Panc1 (cell line): ENCODE measurements around the gene DLG5. TPM values are rescaled to one million over a fixed set of nuclear protein-coding genes. Genes with fewer than 3 reads are reported as not detected.

Experiments
- ATAC-seq: fragments of 200-7000 bp; cut with Tn5 transposase; 2 replicates; pipeline ENCODE4 v1.9.1; 2020; ENCODE audit warnings: mild to moderate bottlenecking, moderate library complexity
- BruUV-seq: library from RNA; stranded (reverse); fragments of 400-500 nt; replicated peaks from 2 replicates; lab custom pipeline; 2021; lab: Mats Ljungman, UMichigan
- CTCF ChIA-PET: fragments of 300-600 bp; sonication (Branson Sonifier 250); formaldehyde crosslinking; loops from one replicate; lab custom pipeline; 2022; ENCODE audit warnings: antibody characterized with exemption; lab: Charles Lee
- POLR2A ChIA-PET: fragments of 300-600 bp; sonication (Branson Sonifier 250); formaldehyde crosslinking; loops from one replicate; lab custom pipeline; 2022; ENCODE audit warnings: antibody characterized with exemption; lab: Charles Lee
- DNase-seq: peaks from one replicate; pipeline ENCODE4 v3.0.0-alpha.2; 2010; ENCODE audit warnings: low read depth, low spot score
- H3K27ac ChIP-seq: 2 replicates; pipeline ENCODE4 v1.5.1; 2011; ENCODE audit warnings: mild to moderate bottlenecking, low read length, inconsistent platforms
- H3K27me3 ChIP-seq: fragments of 200-500 bp; sonication (Bioruptor generic); 2 replicates; pipeline ENCODE4 v1.6.0; 2014; ENCODE audit warnings: low read length, inconsistent platforms; ENCODE audit not compliant: control insufficient read depth, insufficient read depth
- H3K36me3 ChIP-seq: fragments of 200-500 bp; sonication (Bioruptor generic); 2 replicates; pipeline ENCODE4 v1.5.1; 2014; ENCODE audit warnings: inconsistent platforms, mild to moderate bottlenecking, low read length, moderate library complexity; ENCODE audit not compliant: control insufficient read depth, insufficient read depth
- H3K4me1 ChIP-seq: 2 replicates; pipeline ENCODE4 v1.5.1; 2011; ENCODE audit warnings: inconsistent platforms, mild to moderate bottlenecking, low read length, moderate library complexity; ENCODE audit not compliant: control insufficient read depth, insufficient read depth
- H3K4me3 ChIP-seq, 2 experiments: 2 replicates each; pipeline ENCODE4 v1.5.1; 2011 to 2012; ENCODE audit warnings: low read depth in 2 of 2, low read length in 2 of 2, mild to moderate bottlenecking in 2 of 2, inconsistent platforms in 1 of 2, moderate library complexity in 1 of 2
- H3K9me3 ChIP-seq: fragments of 200-500 bp; sonication (Bioruptor generic); 2 replicates; pipeline ENCODE4 v1.5.1; 2014; ENCODE audit warnings: low read depth, mild to moderate bottlenecking, inconsistent platforms, low read length, moderate library complexity; ENCODE audit not compliant: control insufficient read depth, insufficient read depth
- CTCF ChIP-seq: fragments of 450-650 bp; IDR thresholded peaks from 2 replicates; pipeline ENCODE4 v1.5.1; 2017; ENCODE audit warnings: mild to moderate bottlenecking
- POLR2AphosphoS5 ChIP-seq: IDR thresholded peaks from 2 replicates; pipeline ENCODE4 v1.6.1; 2012; ENCODE audit warnings: mild to moderate bottlenecking, low read depth, low read length, moderate library complexity
- REST ChIP-seq, 2 experiments: IDR thresholded peaks; 2 replicates each; pipeline ENCODE4 v1.6.1; 2011 to 2012; ENCODE audit warnings: low read depth in 2 of 2, control low read depth in 1 of 2, low read length in 1 of 2, mild to moderate bottlenecking in 1 of 2, moderate library complexity in 1 of 2; ENCODE audit not compliant: insufficient read depth in 1 of 2
- SIN3A ChIP-seq: IDR thresholded peaks from 2 replicates; pipeline ENCODE4 v1.6.1; 2012; ENCODE audit warnings: low read depth, mild to moderate bottlenecking, low read length, moderate library complexity, borderline replicate concordance; ENCODE audit not compliant: insufficient read depth
- TCF7L2 ChIP-seq: IDR thresholded peaks from 2 replicates; pipeline ENCODE4 v1.6.1; 2011; ENCODE audit warnings: mild to moderate bottlenecking, low read depth, low read length, inconsistent platforms
- in situ Hi-C: cut with HindIII; loops from 2 replicates; pipeline ENCODE4 v1.10.0; 2016; ENCODE audit warnings: low sequenced_read_pairs, low pct_unique_long_range_greater_than_20kb
- intact Hi-C: fragments of 100-400 bp; cut with micrococcal nuclease; formaldehyde crosslinking; loops from one replicate; pipeline ENCODE4 v1.10.0; 2022; ENCODE audit not compliant: unreplicated experiment
- total RNA-seq: library from RNA; stranded (reverse); gene quantifications from one replicate; pipeline ENCODE4 v1.2.1, GENCODE V29; 2021; ENCODE audit not compliant: unreplicated experiment

The DLG5 gene
- total RNA-seq, 1 experiment from 2014 or later = 85.6 TPM

- no peak for DNase-seq
- POLR2A ChIA-PET = no interaction called here
- Histone ChIP-seq H3K4me1 (peaks cover 24% of the 10 kb centered on the region), H3K27me3 (no peaks in the 10 kb centered on the region), H3K27ac (no peak overlapping the region), H3K9me3 (no peaks in the 10 kb centered on the region), H3K4me3 (no peak overlapping the region), H3K36me3 (no peaks in the 10 kb centered on the region)
- intact Hi-C loops (loop anchor here (10.0 kb wide), 1 partner anchor 54 kb away; no protein-coding TSS in a partner anchor), in situ Hi-C loops (no loop called here)
- TF ChIP-seq CTCF = no peak
- no peak for TF ChIP-seq TCF7L2
- TF ChIP-seq REST (IDR thresholded peaks at IDR 0.05; ENCODE audit: insufficient read depth in 1 of 2, low read depth in 2 of 2, low read length in 1 of 2) = no peak
- TF ChIP-seq POLR2AphosphoS5 = no peak
- no peak for TF ChIP-seq SIN3A
- no peak for ATAC-seq
- CTCF ChIA-PET = no interaction called here
- BruUV-seq = no TSS peak
These were observed 15.9 kb downstream of the DLG5 start for GRCh38 chr10:77910524-77911145.

GRCh38 chr10:77909749-77910375 lies 16.7 kb downstream of the DLG5 start:
- ATAC-seq (no peak), DNase-seq (no peak)
- in situ Hi-C loops (no loop called here), intact Hi-C loops (loop anchor here (10.0 kb wide), 1 partner anchor 55 kb away; no protein-coding TSS in a partner anchor)
- Histone ChIP-seq H3K9me3 (no peaks in the 10 kb centered on the region), H3K4me3 (no peak overlapping the region), H3K27me3 (no peaks in the 10 kb centered on the region), H3K27ac (peak overlapping the region; percentile 9; the same call in 1 of the 2 replicates), H3K36me3 (no peaks in the 10 kb centered on the region), H3K4me1 (peaks cover 24% of the 10 kb centered on the region)
- ChIA-PET POLR2A (no interaction called here), CTCF (no interaction called here)
- TF ChIP-seq TCF7L2 (no peak), CTCF (no peak), REST (IDR thresholded peaks at IDR 0.05; ENCODE audit: insufficient read depth in 1 of 2, low read depth in 2 of 2, low read length in 1 of 2) (no peak), SIN3A (no peak), POLR2AphosphoS5 (no peak)
- BruUV-seq = no TSS peak
